ENCODE measurements around the gene SSUH2. TPM values are rescaled to one million over a fixed set of nuclear protein-coding genes. Genes with fewer than 3 reads are reported as not detected.

Gene SSUH2
- total and polyA plus RNA-seq, 2 experiments from 2014 or later, result 0.73 to 2.3 TPM

DNA sequence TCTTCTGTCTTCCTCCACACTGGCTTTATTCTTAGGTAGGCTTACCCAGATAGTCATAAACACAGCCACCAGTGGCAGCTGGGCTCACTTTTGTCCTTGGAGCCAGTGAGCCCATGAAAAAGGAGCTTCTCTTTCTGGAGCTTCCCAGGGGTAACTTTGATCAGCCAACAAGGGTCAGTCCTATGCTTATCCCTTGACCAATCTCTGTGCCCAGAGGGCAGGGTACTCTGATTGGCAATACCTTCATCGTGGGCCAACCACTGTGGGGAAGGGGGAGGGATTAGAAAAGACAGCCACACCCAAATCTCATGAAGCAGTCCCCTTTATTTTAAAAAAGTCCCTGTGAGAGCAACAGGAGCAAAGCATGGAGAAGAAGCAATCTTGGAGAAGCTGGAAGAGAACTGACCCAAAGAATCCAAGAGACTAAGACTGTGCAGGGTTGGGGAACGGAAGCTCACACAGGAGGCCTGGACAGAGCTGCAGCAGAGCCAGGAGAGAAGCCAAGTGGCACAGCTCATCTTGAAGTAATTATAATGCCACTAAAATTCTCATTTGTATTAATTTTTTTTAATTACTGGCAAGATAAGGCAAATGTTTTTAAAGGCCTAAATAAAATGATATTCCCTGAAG lies 70.4 kb downstream of the SSUH2 start (continued):
- TF ChIP-seq, protein P1, sequence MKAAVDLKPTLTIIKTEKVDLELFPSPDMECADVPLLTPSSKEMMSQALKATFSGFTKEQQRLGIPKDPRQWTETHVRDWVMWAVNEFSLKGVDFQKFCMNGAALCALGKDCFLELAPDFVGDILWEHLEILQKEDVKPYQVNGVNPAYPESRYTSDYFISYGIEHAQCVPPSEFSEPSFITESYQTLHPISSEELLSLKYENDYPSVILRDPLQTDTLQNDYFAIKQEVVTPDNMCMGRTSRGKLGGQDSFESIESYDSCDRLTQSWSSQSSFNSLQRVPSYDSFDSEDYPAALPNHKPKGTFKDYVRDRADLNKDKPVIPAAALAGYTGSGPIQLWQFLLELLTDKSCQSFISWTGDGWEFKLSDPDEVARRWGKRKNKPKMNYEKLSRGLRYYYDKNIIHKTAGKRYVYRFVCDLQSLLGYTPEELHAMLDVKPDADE (IDR thresholded peaks at IDR 0.05), result no peak
- TF ChIP-seq ZNF114 (CRISPR knock-in tag; IDR thresholded peaks at IDR 0.05), result no peak
- TF ChIP-seq POLR2AphosphoS5 (IDR thresholded peaks at IDR 0.05; ENCODE audit: low read depth), result no peak
- TF ChIP-seq EZH2 (IDR thresholded peaks at IDR 0.05; ENCODE audit: low read depth, unreplicated experiment), result no peak
- no peak for TF ChIP-seq JUNB (IDR thresholded peaks at IDR 0.05; ENCODE audit: unreplicated experiment)

DNA sequence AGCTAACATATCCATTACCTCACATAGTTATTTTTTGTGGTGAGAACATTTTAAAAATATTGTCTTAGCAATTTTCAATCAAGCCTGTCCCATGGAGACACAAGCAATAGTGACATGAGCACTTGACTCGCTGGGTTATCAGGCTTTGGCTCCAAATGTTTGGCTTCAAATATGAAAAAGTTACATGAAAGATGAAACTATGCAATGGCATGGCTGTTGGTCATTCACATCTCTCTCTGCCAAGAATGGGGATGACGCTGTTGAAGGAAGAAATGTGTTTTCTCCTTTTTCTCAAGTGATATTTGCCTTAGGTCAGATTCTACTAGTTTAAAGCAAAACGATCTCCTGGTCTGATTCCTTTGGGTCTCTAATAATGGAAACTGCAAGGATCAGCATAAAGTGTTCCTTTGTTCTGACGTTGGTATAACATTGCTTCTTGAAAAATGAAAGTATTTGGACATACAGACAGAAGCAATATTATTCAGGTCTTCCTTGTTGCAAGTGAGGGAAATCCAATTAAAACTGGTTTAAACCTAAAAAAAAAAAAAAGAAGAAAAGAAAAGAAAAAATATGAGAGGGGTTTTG lies 71.2 kb downstream of the SSUH2 start:
- no peaks in the 10 kb centered on the region for H3K9me3 Mint-ChIP-seq
- Histone ChIP-seq H3K36me3 (ENCODE audit: insufficient read depth) (no peaks in the 10 kb centered on the region; the same call in 1 of the 2 replicates), H3K4me1 (ENCODE audit: insufficient read depth) (peaks cover 6% of the 10 kb centered on the region; the same call in 1 of the 2 replicates), H3K27me3 (ENCODE audit: insufficient read depth) (no peaks in the 10 kb centered on the region), H4K20me1 (replicated peaks; ENCODE audit: insufficient read depth) (no peaks in the 10 kb centered on the region), H3K4me2 (no peak overlapping the region), H3K27ac (ENCODE audit: low read depth) (no peak overlapping the region), H3K4me3 (no peak overlapping the region), H3K9me2 (ENCODE audit: insufficient read depth) (no peaks in the 10 kb centered on the region), H3K79me2 (replicated peaks; ENCODE audit: insufficient read depth) (no peaks in the 10 kb centered on the region), H3F3A (replicated peaks; ENCODE audit: low read depth) (no peaks in the 10 kb centered on the region), H2AFZ (no peak overlapping the region)
- H3K27me3 Mint-ChIP-seq (ENCODE audit: insufficient read depth, low read depth, poor library complexity), result peaks cover 6% of the 10 kb centered on the region
- H3K36me3 Mint-ChIP-seq (ENCODE audit: low read depth), result peaks cover 2% of the 10 kb centered on the region; the same call in 1 of the 3 replicates
- TF ChIP-seq ZNF114 (CRISPR knock-in tag; IDR thresholded peaks at IDR 0.05) (no peak), ZNF331 (CRISPR knock-in tag; IDR thresholded peaks at IDR 0.05; ENCODE audit: low read depth) (no peak)
- no peak overlapping the region for H3K27ac Mint-ChIP-seq
- DNase-seq (ENCODE audit: low spot score) (no peak), ATAC-seq (no peak)
- peaks cover 3% of the 10 kb centered on the region; the same call in 2 of the 3 replicates for H3K4me1 Mint-ChIP-seq
- no peak overlapping the region for H3K4me3 Mint-ChIP-seq

DNA sequence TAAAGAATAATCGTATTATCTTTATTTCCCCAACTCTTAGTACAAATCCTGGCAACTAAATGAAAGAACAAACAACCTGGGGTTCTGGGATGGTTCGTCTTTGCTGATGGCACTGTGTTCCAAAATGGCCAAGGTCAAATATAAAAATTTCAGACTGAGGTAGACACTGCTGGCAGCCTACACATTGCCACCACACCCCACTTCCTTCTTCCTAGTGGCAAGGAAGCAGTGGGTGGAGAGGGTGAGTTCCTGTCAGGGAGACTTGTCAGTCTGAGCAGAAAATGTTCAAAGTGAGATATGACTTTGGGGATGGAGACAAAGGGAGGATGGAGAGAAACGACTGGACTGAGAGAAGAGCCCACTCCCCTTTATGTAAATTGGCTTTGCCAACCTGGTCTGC lies 73.3 kb downstream of the SSUH2 start:
- Histone ChIP-seq H3K27me3 (ENCODE audit: insufficient read depth) (no peaks in the 10 kb centered on the region), H3K9me2 (ENCODE audit: insufficient read depth) (no peaks in the 10 kb centered on the region), H3K4me3 (no peak overlapping the region), H3K4me1 (ENCODE audit: insufficient read depth) (no peaks in the 10 kb centered on the region), H2AFZ (no peak overlapping the region), H3K4me2 (no peak overlapping the region), H3K36me3 (ENCODE audit: insufficient read depth) (no peaks in the 10 kb centered on the region; the same call in 1 of the 2 replicates), H4K20me1 (replicated peaks; ENCODE audit: insufficient read depth) (no peaks in the 10 kb centered on the region), H3K79me2 (replicated peaks; ENCODE audit: insufficient read depth) (no peaks in the 10 kb centered on the region), H3F3A (replicated peaks; ENCODE audit: low read depth) (no peaks in the 10 kb centered on the region), H3K27ac (ENCODE audit: low read depth) (no peak overlapping the region)
- DNase-seq (ENCODE audit: low spot score) (no peak), ATAC-seq (no peak)
- Mint-ChIP-seq H3K27me3 (ENCODE audit: insufficient read depth, low read depth, poor library complexity) (peaks cover 6% of the 10 kb centered on the region), H3K36me3 (ENCODE audit: low read depth) (peaks cover 2% of the 10 kb centered on the region; the same call in 1 of the 3 replicates), H3K9me3 (no peaks in the 10 kb centered on the region), H3K4me3 (no peak overlapping the region), H3K4me1 (no peaks in the 10 kb centered on the region), H3K27ac (no peak overlapping the region)
- TF ChIP-seq, protein P1 (IDR thresholded peaks at IDR 0.05), result no peak

Other genes with a start within 250 kb of the SSUH2 start
- 23.5 and 35.3 TPM in 2 replicates for gene LMCD1, start 143.0 kb downstream of the SSUH2 start, total RNA-seq (2014; rRNA removed; shearing (Covaris generic))
- 21.4 and 21.8 TPM in 2 replicates for gene LMCD1, start 143.0 kb downstream of the SSUH2 start, polyA plus RNA-seq (2016; fragmentation: Nextera tagmentation; extraction: Ambion mirVana)
- gene CAV3, start 89.0 kb upstream of the SSUH2 start, total RNA-seq (2014; rRNA removed; shearing (Covaris generic)), result not detected in 2 replicates
- not detected in 2 replicates for gene CAV3, start 89.0 kb upstream of the SSUH2 start, polyA plus RNA-seq (2016; fragmentation: Nextera tagmentation; extraction: Ambion mirVana)
- 7.8 and 9.3 TPM in 2 replicates for gene OXTR, start 124.8 kb upstream of the SSUH2 start, total RNA-seq (2014; rRNA removed; shearing (Covaris generic))
- 4.9 and 5.5 TPM in 2 replicates for gene OXTR, start 124.8 kb upstream of the SSUH2 start, polyA plus RNA-seq (2016; fragmentation: Nextera tagmentation; extraction: Ambion mirVana)